HCT116 (cell line): ENCODE results near the gene CLEC5A. TPM values are rescaled to one million over a fixed set of nuclear protein-coding genes. Genes with fewer than 3 reads are reported as not detected.

Experiments used
- ATAC-seq: fragments of 200-7000 bp; cut with Tn5 transposase; 2 replicates; pipeline ENCODE4 v1.9.1; 2020; ENCODE audit warnings: mild to moderate bottlenecking, moderate library complexity
- Bru-seq: library from RNA; stranded (reverse); fragments of 400-500 nt; gene quantifications from one replicate; lab custom pipeline; 2021; lab: Mats Ljungman, UMichigan
- BruChase-seq, 2 experiments: library from RNA; stranded (reverse); fragments of 400-500 nt; gene quantifications; one replicate each; lab custom pipeline; 2021; lab: Mats Ljungman, UMichigan
- BruUV-seq: library from RNA; stranded (reverse); fragments of 400-500 nt; replicated peaks from 2 replicates; lab custom pipeline; 2021; lab: Mats Ljungman, UMichigan
- CTCF ChIA-PET: fragments of 300-600 bp; sonication (Branson Sonifier 250); formaldehyde crosslinking; loops from one replicate; lab custom pipeline; 2021; ENCODE audit warnings: antibody characterized with exemption; lab: Charles Lee
- POLR2A ChIA-PET: fragments of 300-600, 350-600 bp; sonication (Branson Sonifier 250); formaldehyde crosslinking; loops from one replicate; lab custom pipeline; 2021; ENCODE audit warnings: antibody characterized with exemption; lab: Charles Lee
- RAD21 ChIA-PET, 2 experiments: fragments of 300-600 bp; sonication (Branson Sonifier 250); formaldehyde crosslinking; loops; one replicate each; lab custom pipeline; 2023; ENCODE audit warnings: low total read pairs in 2 of 2; ENCODE audit not compliant: uncharacterized antibody in 2 of 2, unreplicated experiment in 2 of 2, low non-redundant PET in 1 of 2; lab: Charles Lee
- DNase-seq: peaks from one replicate; pipeline ENCODE4 v3.0.0-alpha.2; 2010; ENCODE audit warnings: low read depth, low spot score
- H2AFZ ChIP-seq: fragments of 200-600 bp; shearing (Covaris generic), sonication (generic); 2 replicates; pipeline ENCODE4 v1.6.1; 2017; ENCODE audit warnings: low read depth, mixed run types, mixed read lengths, antibody characterized with exemption, low read length; ENCODE audit not compliant: poor library complexity, severe bottlenecking
- H3K27ac ChIP-seq: 2 replicates; pipeline ENCODE4 v1.5.1; 2012; ENCODE audit warnings: low read depth, low read length
- H3K27me3 ChIP-seq: fragments of 200-600 bp; sonication (generic); 2 replicates; pipeline ENCODE4 v1.6.1; 2016; ENCODE audit warnings: mixed run types, low read length, mixed read lengths; ENCODE audit not compliant: insufficient read depth
- H3K36me3 ChIP-seq, 2 experiments: fragments of 200-500 bp in 1 of 2; fragments of 200-600 bp in 1 of 2; sonication (Bioruptor generic) in 1 of 2; sonication (generic) in 1 of 2; 2 replicates each; pipeline versions ENCODE4 v1.5.1 to v1.6.1; 2014 to 2016; ENCODE audit warnings: low read length in 2 of 2, inconsistent platforms in 1 of 2, mixed read lengths in 1 of 2, mixed run types in 1 of 2; ENCODE audit not compliant: insufficient read depth in 2 of 2, control insufficient read depth in 1 of 2
- H3K4me1 ChIP-seq, 2 experiments: fragments of 200-600 bp in 1 of 2; sonication (generic) in 1 of 2; 2 replicates each; pipeline versions ENCODE4 v1.5.1 to v1.6.1; 2012 to 2017; ENCODE audit warnings: low read length in 2 of 2, inconsistent platforms in 1 of 2, mild to moderate bottlenecking in 1 of 2, mixed read lengths in 1 of 2, mixed run types in 1 of 2, moderate library complexity in 1 of 2; ENCODE audit not compliant: insufficient read depth in 2 of 2, control insufficient read depth in 1 of 2
- H3K4me2 ChIP-seq: fragments of 200-600 bp; sonication (generic); 2 replicates; pipeline ENCODE4 v1.6.1; 2017; ENCODE audit warnings: mixed run types, low read length, mixed read lengths
- H3K4me3 ChIP-seq, 2 experiments: fragments of 200-600 bp in 1 of 2; sonication (generic) in 1 of 2; replicated peaks in 1 of 2; 2 replicates each; pipeline ENCODE4 v1.5.1; 2011 to 2016; ENCODE audit warnings: low read length in 2 of 2, control low read depth in 1 of 2, low read depth in 1 of 2, mild to moderate bottlenecking in 1 of 2, mixed read lengths in 1 of 2, mixed run types in 1 of 2
- H3K79me2 ChIP-seq: fragments of 200-600 bp; sonication (generic); 2 replicates; pipeline ENCODE4 v1.6.1; 2017; ENCODE audit warnings: mild to moderate bottlenecking, mixed run types, low read length, moderate library complexity, mixed read lengths; ENCODE audit not compliant: insufficient read depth
- H3K9ac ChIP-seq: fragments of 200-600 bp; sonication (generic); 2 replicates; pipeline ENCODE4 v1.6.1; 2016; ENCODE audit warnings: low read length, mixed read lengths
- H3K9me2 ChIP-seq: fragments of 200-600 bp; sonication (generic), shearing (Covaris generic); 2 replicates; pipeline ENCODE4 v1.6.1; 2017; ENCODE audit warnings: mixed run types, mild to moderate bottlenecking, moderate library complexity; ENCODE audit not compliant: insufficient read depth
- H3K9me3 ChIP-seq, 2 experiments: fragments of 200-500 bp in 1 of 2; fragments of 200-600 bp in 1 of 2; sonication (Bioruptor generic) in 1 of 2; sonication (generic) in 1 of 2; 2 replicates each; pipeline ENCODE4 v1.6.1; 2014 to 2017; ENCODE audit warnings: low read length in 2 of 2, mixed read lengths in 2 of 2, inconsistent platforms in 1 of 2, low read depth in 1 of 2, mild to moderate bottlenecking in 1 of 2, mixed run types in 1 of 2, moderate library complexity in 1 of 2; ENCODE audit not compliant: control insufficient read depth in 1 of 2, insufficient read depth in 1 of 2
- H4K20me1 ChIP-seq: fragments of 200-600 bp; sonication (generic), shearing (Covaris generic); 2 replicates; pipeline ENCODE4 v1.6.1; 2017; ENCODE audit warnings: mixed run types, mild to moderate bottlenecking, moderate library complexity; ENCODE audit not compliant: insufficient read depth
- ATF3 ChIP-seq: IDR thresholded peaks from 2 replicates; pipeline ENCODE4 v1.6.1; 2012
- CBX3 ChIP-seq: IDR thresholded peaks from 2 replicates; pipeline ENCODE4 v1.6.1; 2012; ENCODE audit warnings: low read depth
- CTCF ChIP-seq, 3 experiments: fragments of 200-600 bp in 1 of 3; sonication (generic) in 1 of 3; IDR thresholded peaks in 2 of 3; conservative IDR thresholded peaks in 1 of 3; 2 replicates each; pipeline ENCODE4 v1.5.1; 2012 to 2017; ENCODE audit warnings: low read depth in 2 of 3, low read length in 2 of 3, antibody characterized with exemption in 1 of 3, borderline replicate concordance in 1 of 3, control low read depth in 1 of 3, mild to moderate bottlenecking in 1 of 3, mixed read lengths in 1 of 3, mixed run types in 1 of 3, moderate library complexity in 1 of 3; ENCODE audit not compliant: insufficient read depth in 1 of 3
- EGR1 ChIP-seq: IDR thresholded peaks from 2 replicates; pipeline ENCODE4 v1.6.1; 2012; ENCODE audit warnings: low read depth
- ELF1 ChIP-seq: IDR thresholded peaks from 2 replicates; pipeline ENCODE4 v1.6.1; 2012; ENCODE audit warnings: low read depth, borderline replicate concordance
- JUND ChIP-seq: IDR thresholded peaks from 2 replicates; pipeline ENCODE4 v1.6.1; 2012
- MAX ChIP-seq: IDR thresholded peaks from 2 replicates; pipeline ENCODE4 v1.6.1; 2012
- POLR2A ChIP-seq: IDR thresholded peaks from 2 replicates; pipeline ENCODE4 v1.7.0; 2011; ENCODE audit warnings: borderline replicate concordance; ENCODE audit not compliant: insufficient read depth, insufficient read length; ENCODE audit errors: extremely low read depth
- POLR2AphosphoS5 ChIP-seq: IDR thresholded peaks from 2 replicates; pipeline ENCODE4 v1.6.1; 2011; ENCODE audit warnings: mild to moderate bottlenecking, low read depth, low read length, moderate library complexity
- RAD21 ChIP-seq: IDR thresholded peaks from 2 replicates; pipeline ENCODE4 v1.6.1; 2012; ENCODE audit warnings: low read depth, mild to moderate bottlenecking
- REST ChIP-seq: IDR thresholded peaks from 2 replicates; pipeline ENCODE4 v1.6.1; 2012; ENCODE audit warnings: low read depth
- SIN3A ChIP-seq: IDR thresholded peaks from 2 replicates; pipeline ENCODE4 v1.6.1; 2012; ENCODE audit warnings: low read depth
- SP1 ChIP-seq: IDR thresholded peaks from 2 replicates; pipeline ENCODE4 v1.6.1; 2012; ENCODE audit warnings: low read depth
- SRF ChIP-seq: IDR thresholded peaks from 2 replicates; pipeline ENCODE4 v1.6.1; 2012; ENCODE audit warnings: low read depth
- TCF7L2 ChIP-seq: IDR thresholded peaks from 2 replicates; pipeline ENCODE4 v1.7.0; 2011; ENCODE audit warnings: borderline replicate concordance, inconsistent platforms; ENCODE audit not compliant: insufficient read depth, insufficient read length; ENCODE audit errors: extremely low read depth
- YY1 ChIP-seq: IDR thresholded peaks from 2 replicates; pipeline ENCODE4 v1.6.1; 2011; ENCODE audit warnings: low read length, low read depth, moderate library complexity, mild to moderate bottlenecking; ENCODE audit not compliant: insufficient replicate concordance; ENCODE audit errors: extremely low read depth
- ZBTB33 ChIP-seq: IDR thresholded peaks from 2 replicates; pipeline ENCODE4 v1.6.1; 2011; ENCODE audit warnings: mild to moderate bottlenecking, low read length, moderate library complexity; ENCODE audit not compliant: insufficient replicate concordance; ENCODE audit errors: extremely low read depth
- ZFX ChIP-seq: fragments of 450-650 bp; IDR thresholded peaks from 2 replicates; pipeline ENCODE4 v1.6.1; 2017
- ZNF274 ChIP-seq: fragments of 200-500 bp; sonication (Bioruptor generic); IDR thresholded peaks from 2 replicates; pipeline ENCODE4 v1.6.1; 2014; ENCODE audit warnings: mild to moderate bottlenecking, low read depth, low read length, inconsistent platforms
- intact Hi-C: fragments of 100-400 bp; cut with micrococcal nuclease; formaldehyde crosslinking; loops from 2 replicates; pipeline ENCODE4 v1.10.0; 2022
- long read RNA-seq: library from polyadenylated mRNA; unstranded; transcript quantifications from one replicate; pipeline ENCODE4 v2.0.0, GENCODE V29; 2021; ENCODE audit not compliant: unreplicated experiment
- polyA plus RNA-seq: library from polyadenylated mRNA; unstranded; fragments of >200 nt; gene quantifications from 2 replicates; pipeline ENCODE4 v1.2.1, GENCODE V29; 2012; ENCODE audit warnings: missing spikeins
- total RNA-seq: library from RNA; stranded (reverse); gene quantifications from one replicate; pipeline ENCODE4 v1.2.1, GENCODE V29; 2021; ENCODE audit not compliant: unreplicated experiment

CLEC5A gene
- 0.32 TPM for total RNA-seq
- not detected in 2 replicates for polyA plus RNA-seq
- not detected for Bru-seq, nascent RNA
- not detected for BruChase-seq, experiment 1, labeled RNA remaining after a 6-hour chase
- BruChase-seq, experiment 2, labeled RNA remaining after a 2-hour chase = not detected
- long read RNA-seq = 0 reads

GRCh38 chr7:141946796-141947195, at the start of gene CLEC5A:
Gene CLEC5A, minus strand, starts transcription at chr7:141946974. Its CDS starts 682 bp downstream, at chr7:141946292.
- BruUV-seq = no TSS peak
- Histone ChIP-seq H3K79me2 (no peaks in the 10 kb centered on the region), H3K36me3 (no peaks in the 10 kb centered on the region), H3K9me3 (no peaks in the 10 kb centered on the region), H3K27me3 (no peaks in the 10 kb centered on the region), H3K4me1 (no peaks in the 10 kb centered on the region), H3K9ac (no peak within 1 kb of the TSS), H3K4me2 (no peak within 1 kb of the TSS), H3K9me2 (no peaks in the 10 kb centered on the region), H3K27ac (no peak within 1 kb of the TSS), H2AFZ (no peak within 1 kb of the TSS), H3K4me3 (no peak within 1 kb of the TSS), H4K20me1 (no peaks in the 10 kb centered on the region)
- ChIA-PET RAD21 (no interaction called here), CTCF (no interaction called here), POLR2A (no interaction called here)
- ATAC-seq (no peak), DNase-seq (no peak)
- intact Hi-C loops = no loop called here
- TF ChIP-seq RAD21 (no peak), SRF (no peak), SP1 (no peak), POLR2AphosphoS5 (no peak), ATF3 (no peak), CBX3 (no peak), YY1 (no peak), ZNF274 (no peak), ELF1 (no peak), SIN3A (no peak), MAX (no peak), TCF7L2 (no peak), ZFX (no peak), REST (no peak), JUND (no peak), CTCF (IDR thresholded peaks at IDR 0.05 in 2 of 3, conservative IDR thresholded peaks at IDR 0.05 in 1 of 3; ENCODE audit: borderline replicate concordance in 1 of 3, insufficient read depth in 1 of 3, low read depth in 2 of 3, low read length in 2 of 3) (no peak), POLR2A (no peak), EGR1 (no peak), ZBTB33 (no peak)
